ENCODE measurements around the gene C3orf20.

C3orf20 gene

GRCh38 chr3:14793126-14793857, 118.4 kb downstream of the C3orf20 start:
- DNase-seq (ENCODE audit: insufficient read length, low spot score) (no peak), FAIRE-seq (no peak)

- DNase-seq (ENCODE audit: insufficient read length, low spot score) (no peak), FAIRE-seq (no peak)
Observed at GRCh38 chr3:14793858-14794234, 118.9 kb downstream of the C3orf20 start.

DNA sequence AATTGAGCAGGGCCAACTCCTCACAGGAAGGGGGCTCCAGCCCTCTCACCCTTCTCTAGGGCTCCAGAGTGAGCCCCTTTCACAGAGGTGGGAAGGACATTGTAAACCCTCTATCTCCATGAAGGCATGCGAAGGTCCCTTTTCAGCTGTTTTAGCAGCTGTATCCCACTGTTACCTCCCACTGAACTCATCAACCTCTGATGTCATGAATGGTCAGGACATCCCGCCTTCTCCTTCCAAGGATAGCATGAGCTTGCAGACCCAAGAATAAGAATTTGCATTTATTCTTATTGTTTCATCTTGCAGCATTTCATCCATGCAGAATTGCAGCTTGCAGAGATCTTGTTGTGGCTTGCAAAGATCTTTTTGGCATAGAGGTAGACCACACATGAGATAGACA, 119.5 kb downstream of the C3orf20 start:
- DNase-seq (ENCODE audit: insufficient read length, low spot score) (no peak), FAIRE-seq (no peak)

GRCh38 chr3:14795996-14796395, 121.1 kb downstream of the C3orf20 start:
- DNase-seq (ENCODE audit: insufficient read length, low spot score) (no peak), FAIRE-seq (no peak)

DNA sequence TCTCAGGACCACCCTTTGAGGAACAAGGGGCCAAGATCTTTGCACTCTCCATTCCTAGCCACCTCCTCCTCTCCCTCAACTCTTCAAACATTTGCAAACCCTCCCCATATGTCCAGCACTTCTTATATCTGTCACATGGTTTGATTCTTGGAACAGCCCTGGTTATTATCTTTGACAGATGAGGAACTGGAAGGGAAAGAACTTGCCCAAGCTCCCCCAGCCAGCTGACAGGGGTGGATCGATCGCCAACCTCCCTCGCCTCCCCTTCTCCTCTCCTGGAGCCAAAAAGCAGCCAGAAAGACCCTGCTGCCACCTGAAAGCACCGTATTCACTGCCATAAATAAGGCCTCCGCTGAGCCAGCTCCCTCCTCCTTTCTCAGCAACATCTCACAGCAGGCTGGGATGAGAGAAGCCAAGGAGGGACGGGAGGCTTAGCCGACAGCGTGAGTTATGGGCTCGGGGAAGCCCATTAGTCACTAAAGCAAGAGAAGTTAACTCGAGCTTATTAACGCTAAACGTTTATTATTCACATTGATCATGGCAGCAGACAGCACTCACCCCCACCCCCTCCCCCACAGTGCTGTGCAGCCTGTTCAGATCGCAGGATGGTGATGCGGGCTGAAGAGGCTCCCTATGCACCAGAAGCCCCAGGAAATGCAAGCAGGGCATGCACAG, 121.6 kb downstream of the C3orf20 start:
- DNase-seq (ENCODE audit: insufficient read length, low spot score) (no peak), FAIRE-seq (no peak)

GRCh38 chr3:14797731-14798130, 122.8 kb downstream of the C3orf20 start:
- DNase-seq (ENCODE audit: insufficient read length, low spot score): no peak
- FAIRE-seq: no peak

- FAIRE-seq (no peak), DNase-seq (ENCODE audit: insufficient read length, low spot score) (no peak)
Observed at GRCh38 chr3:14798231-14798630, 123.3 kb downstream of the C3orf20 start.

DNA sequence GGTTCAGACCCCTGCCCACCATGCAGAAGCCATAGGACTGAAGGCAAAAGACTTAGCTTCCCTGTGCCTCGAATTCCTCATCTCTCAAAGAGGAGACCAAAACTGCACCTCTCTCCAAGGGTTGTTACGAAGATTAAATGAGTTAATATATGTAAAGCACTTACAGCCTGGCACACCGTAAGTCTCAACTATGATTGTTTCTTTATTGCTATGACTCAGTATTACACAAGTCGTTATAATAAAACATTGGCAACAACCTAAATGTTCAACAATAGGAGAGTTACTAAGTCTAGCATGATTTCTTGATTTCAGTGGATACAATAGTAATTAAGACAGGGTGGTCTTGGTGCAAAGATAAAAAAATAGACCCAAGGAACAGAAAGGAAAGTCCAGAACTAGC, 124.2 kb downstream of the C3orf20 start:
- DNase-seq (ENCODE audit: insufficient read length, low spot score): no peak
- no peak for FAIRE-seq

- FAIRE-seq (no peak), DNase-seq (ENCODE audit: insufficient read length, low spot score) (no peak)
Observed at GRCh38 chr3:14801031-14801430, 126.1 kb downstream of the C3orf20 start.

GRCh38 chr3:14801668-14802380, 126.9 kb downstream of the C3orf20 start:
- DNase-seq (ENCODE audit: insufficient read length, low spot score) (no peak), FAIRE-seq (no peak)

DNA sequence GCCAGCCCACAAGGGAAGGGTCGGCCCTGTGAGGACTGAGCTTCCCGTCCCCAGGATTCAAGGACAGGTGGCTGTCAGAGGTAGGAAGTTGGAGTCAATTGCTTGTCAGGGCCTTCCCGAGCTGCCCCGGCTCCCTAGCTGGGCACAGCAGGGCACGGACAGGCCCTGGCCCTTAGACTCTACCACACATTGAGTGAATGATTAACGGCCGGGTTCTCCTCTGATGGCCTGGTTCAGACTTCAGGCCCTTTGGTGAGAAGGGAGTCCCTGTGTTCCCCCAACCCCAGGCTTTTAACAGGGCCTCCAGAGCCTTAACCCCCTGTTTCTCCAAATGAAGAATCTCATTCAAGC, 127.4 kb downstream of the C3orf20 start:
- no peak for FAIRE-seq
- no peak for DNase-seq (ENCODE audit: insufficient read length, low spot score)

- FAIRE-seq (no peak), DNase-seq (ENCODE audit: insufficient read length, low spot score) (no peak)
Observed at GRCh38 chr3:14803101-14803980, 128.4 kb downstream of the C3orf20 start.

GRCh38 chr3:14803981-14804834, 129.3 kb downstream of the C3orf20 start:
- FAIRE-seq: no peak
- DNase-seq (ENCODE audit: insufficient read length, low spot score): no peak

DNA sequence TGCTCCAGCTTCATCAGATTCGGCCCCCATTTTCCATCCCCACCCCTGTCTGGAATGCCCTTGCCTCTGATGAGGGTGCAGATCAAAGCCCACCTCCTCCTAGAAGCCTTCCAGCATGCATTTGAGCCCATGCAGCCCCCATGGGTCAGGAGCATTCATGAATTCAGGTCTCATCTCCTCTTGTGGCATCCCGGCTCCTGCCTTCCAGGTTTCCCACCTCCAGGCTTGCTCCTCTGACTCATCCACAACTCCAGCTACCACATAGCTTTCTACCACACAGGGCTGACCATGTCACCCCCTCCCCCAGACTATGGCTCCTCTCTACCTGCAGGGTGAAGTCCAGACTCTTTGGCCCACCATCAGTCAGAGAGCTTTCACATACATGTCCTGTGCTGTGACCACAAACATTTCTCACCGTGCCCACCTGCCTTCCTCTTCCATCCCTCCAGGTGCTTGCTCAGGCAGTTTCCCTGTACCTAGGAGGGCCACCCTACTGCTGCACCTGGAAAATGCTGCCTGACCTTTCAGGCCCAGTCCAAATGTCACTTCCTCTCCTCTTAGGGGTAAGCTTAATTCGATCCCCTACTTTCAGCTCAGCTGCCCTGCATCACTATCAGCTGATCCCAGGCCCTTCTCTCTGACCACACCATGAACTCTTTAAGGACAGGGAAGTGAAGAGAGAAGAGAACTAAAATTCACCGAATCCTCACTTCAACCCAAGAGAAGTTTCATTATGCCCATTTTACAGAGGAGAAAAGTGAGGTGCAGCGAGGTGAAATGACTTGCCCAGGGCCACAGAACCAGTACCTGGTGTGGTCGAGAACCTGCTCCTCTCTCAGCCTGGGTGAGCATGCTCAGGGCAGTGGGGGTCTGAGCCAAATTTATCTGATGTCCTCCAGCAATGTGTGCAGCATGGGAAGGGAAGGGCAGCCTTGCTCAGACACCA, 130.2 kb downstream of the C3orf20 start:
- FAIRE-seq (no peak), DNase-seq (ENCODE audit: insufficient read length, low spot score) (no peak)

- no peak for FAIRE-seq
- no peak for DNase-seq (ENCODE audit: insufficient read length, low spot score)
Observed at GRCh38 chr3:14805961-14806537, 131.1 kb downstream of the C3orf20 start.

DNA sequence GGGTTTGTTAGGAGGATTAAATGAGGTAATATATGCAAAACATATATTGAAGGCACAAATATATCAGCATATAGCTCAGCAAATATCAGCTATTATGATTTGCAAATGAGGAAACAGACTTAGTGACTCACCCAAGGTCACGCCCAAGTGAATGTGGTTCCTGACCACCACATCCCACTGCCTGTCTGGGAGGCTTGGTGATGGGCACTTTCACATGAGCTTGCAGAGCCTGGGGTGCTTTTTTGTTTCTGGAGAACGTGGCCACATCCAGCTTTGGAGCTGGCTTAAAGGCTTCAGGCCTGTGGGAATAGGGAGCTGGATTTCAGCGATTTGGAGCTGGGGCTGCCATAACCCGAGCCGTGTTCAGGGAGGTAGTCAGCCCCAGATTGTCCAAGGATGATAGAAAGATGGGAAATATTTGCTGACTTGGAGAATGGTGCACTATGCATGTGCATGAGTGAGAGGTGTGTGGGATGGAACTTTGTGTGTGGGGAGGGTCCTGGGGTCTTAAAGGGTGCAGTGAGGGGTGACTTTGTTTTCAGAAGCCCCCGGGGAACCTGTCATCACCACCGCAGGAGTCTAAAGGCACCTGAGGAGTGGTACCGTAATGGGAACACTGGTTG, 131.8 kb downstream of the C3orf20 start:
- FAIRE-seq: no peak
- DNase-seq (ENCODE audit: insufficient read length, low spot score): no peak

- DNase-seq (ENCODE audit: insufficient read length, low spot score) (no peak), FAIRE-seq (no peak)
Observed at GRCh38 chr3:14808025-14808424, 133.1 kb downstream of the C3orf20 start.
